K562 (cell line): ENCODE measurements around the gene GALNT17. TPM values are rescaled to one million over a fixed set of nuclear protein-coding genes. Genes with fewer than 3 reads are reported as not detected.

Source experiments
- ATAC-seq: fragments of 200-7000 bp; cut with Tn5 transposase; 3 replicates; pipeline ENCODE4 v1.9.1; 2020; ENCODE audit warnings: moderate library complexity
- BruUV-seq: library from RNA; stranded (reverse); fragments of 400-500 nt; replicated peaks from 2 replicates; lab custom pipeline; 2021; lab: Mats Ljungman, UMichigan
- CTCF ChIA-PET: fragments of 300-600 bp; formaldehyde crosslinking; extraction: SDS; loops from one replicate; lab custom pipeline; 2021; ENCODE audit warnings: low intra/inter-chr PET ratio; lab: Yijun Ruan, JAX
- POLR2A ChIA-PET: fragments of 300-600, 350-650 bp; sonication (Branson Sonifier 250); formaldehyde crosslinking; extraction: SDS; loops from one replicate; lab custom pipeline; 2021; ENCODE audit warnings: antibody characterized with exemption, inconsistent platforms; lab: Yijun Ruan, JAX
- DNase-seq, 4 experiments: peaks; one replicate each; pipeline versions ENCODE4 v3.0.0 to v3.0.0-alpha.2; 2011 to 2018; ENCODE audit warnings: low spot score in 3 of 4, mixed read lengths in 3 of 4; ENCODE audit errors: extremely low read depth in 1 of 4
- FAIRE-seq: peaks from 2 replicates; lab custom pipeline; 2011; peaks lifted over from hg19 to GRCh38; lab: Jason Lieb, UNC
- H2AFZ ChIP-seq: 2 replicates; pipeline ENCODE4 v1.6.0; 2011; ENCODE audit warnings: low read depth, low read length, control low read depth, inconsistent platforms
- H3K27ac ChIP-seq: fragments of 200-600 bp; 3 replicates; pipeline ENCODE4 v1.8.0; 2011; ENCODE audit warnings: low read depth, mild to moderate bottlenecking, control low read depth, inconsistent platforms, low read length, moderate library complexity, mixed read lengths; ENCODE audit errors: extremely low read depth
- H3K27me3 ChIP-seq, 2 experiments: fragments of 300-600 bp in 1 of 2; 2 replicates in 1 of 2; 3 replicates in 1 of 2; pipeline versions ENCODE4 v1.6.0 to v1.8.0; 2011; ENCODE audit warnings: inconsistent platforms in 2 of 2, low read length in 2 of 2, mild to moderate bottlenecking in 1 of 2, mixed read lengths in 1 of 2, moderate library complexity in 1 of 2; ENCODE audit not compliant: control insufficient read depth in 2 of 2, insufficient read depth in 2 of 2
- H3K36me3 ChIP-seq: fragments of 300-600 bp; 3 replicates; pipeline ENCODE4 v1.8.0; 2011; ENCODE audit warnings: mild to moderate bottlenecking, low read length, inconsistent platforms; ENCODE audit not compliant: control insufficient read depth, insufficient read depth
- H3K4me1 ChIP-seq, 2 experiments: fragments of 200-600 bp in 1 of 2; replicated peaks in 1 of 2; 2 replicates in 1 of 2; 3 replicates in 1 of 2; pipeline versions ENCODE4 v1.5.1 to v1.8.0; 2011; ENCODE audit warnings: inconsistent platforms in 2 of 2, low read length in 2 of 2, mild to moderate bottlenecking in 1 of 2, mixed read lengths in 1 of 2, moderate library complexity in 1 of 2; ENCODE audit not compliant: control insufficient read depth in 2 of 2, insufficient read depth in 2 of 2
- H3K4me2 ChIP-seq: 2 replicates; pipeline ENCODE4 v1.6.1; 2011; ENCODE audit warnings: low read length, control low read depth, inconsistent platforms, mixed read lengths; ENCODE audit not compliant: insufficient read depth
- H3K4me3 ChIP-seq: fragments of 200-600 bp; sonication (generic), shearing (Covaris generic); 2 replicates; pipeline ENCODE4 v1.5.1; 2016; ENCODE audit warnings: control low read depth, inconsistent platforms
- H3K79me2 ChIP-seq: fragments of 200-600 bp; 3 replicates; pipeline ENCODE4 v1.8.0; 2011; ENCODE audit warnings: low read length, inconsistent platforms; ENCODE audit not compliant: control insufficient read depth, insufficient read depth
- H3K9ac ChIP-seq, 2 experiments: 2 replicates each; pipeline versions ENCODE4 v1.6.0 to v1.6.1; 2011; ENCODE audit warnings: low read depth in 2 of 2, low read length in 2 of 2, control low read depth in 1 of 2, inconsistent platforms in 1 of 2, mild to moderate bottlenecking in 1 of 2, mixed read lengths in 1 of 2; ENCODE audit not compliant: insufficient read depth in 1 of 2
- H3K9me1 ChIP-seq: one replicate; pipeline ENCODE4 v1.6.0; 2011; ENCODE audit warnings: inconsistent platforms, mild to moderate bottlenecking, low read length, moderate library complexity; ENCODE audit not compliant: control insufficient read depth, insufficient read depth
- H3K9me3 ChIP-seq: replicated peaks from 2 replicates; pipeline ENCODE4 v1.5.1; 2011; ENCODE audit warnings: low read depth, low read length, inconsistent platforms; ENCODE audit not compliant: control insufficient read depth, insufficient read depth
- H4K20me1 ChIP-seq: replicated peaks from 2 replicates; pipeline ENCODE4 v1.6.1; 2011; ENCODE audit warnings: low read length, inconsistent platforms, mixed read lengths; ENCODE audit not compliant: control insufficient read depth, insufficient read depth
- MCM5 ChIP-seq: fragments of 450-650 bp; IDR thresholded peaks from 2 replicates; pipeline ENCODE4 v1.6.1; 2016; ENCODE audit warnings: low read depth
- NBN ChIP-seq: fragments of 450-650 bp; IDR thresholded peaks from 2 replicates; pipeline ENCODE4 v1.6.1; 2016; ENCODE audit warnings: low read depth, mild to moderate bottlenecking
- NCOR1 ChIP-seq: fragments of 450-650 bp; IDR thresholded peaks from 2 replicates; pipeline ENCODE4 v1.6.1; 2016; ENCODE audit warnings: mild to moderate bottlenecking, moderate library complexity
- PCBP1 ChIP-seq: fragments of 200-400 bp; formaldehyde crosslinking; IDR thresholded peaks from 2 replicates; pipeline ENCODE4 v1.6.1; 2018; ENCODE audit warnings: mild to moderate bottlenecking, low read depth, low read length; ENCODE audit not compliant: poor library complexity, severe bottlenecking
- PHF21A ChIP-seq: fragments of 450-650 bp; IDR thresholded peaks from 2 replicates; pipeline ENCODE4 v1.6.1; 2017; ENCODE audit warnings: low read depth, borderline replicate concordance
- WHSC1 ChIP-seq: IDR thresholded peaks from one replicate; pipeline ENCODE4 v1.6.1; 2012; ENCODE audit warnings: low read length, control low read depth, inconsistent platforms
- ZKSCAN3 ChIP-seq: fragments of 250-450 bp; sonication (Bioruptor Pico); IDR thresholded peaks from 2 replicates; pipeline ENCODE4 v1.4.0; 2020
- ZNF766 ChIP-seq: fragments of 200-800 bp; sonication (Bioruptor generic); conservative IDR thresholded peaks from 2 replicates; pipeline ENCODE4 v1.6.1; 2016; ENCODE audit warnings: missing genetic modification characterization, missing compliant biosample characterization
- WGBS: fragments of 100-300 bp; shearing (Covaris generic); methylation state at CpG from one replicate; pipeline ENCODE4 v1.1.6; 2016; ENCODE audit warnings: low coverage, mixed read lengths; ENCODE audit not compliant: insufficient coverage; ENCODE audit errors: missing lambda C conversion rate; 5-methylcytosine and 5-hydroxymethylcytosine counted together
- in situ Hi-C: fragments of 300-500 bp; cut with MboI; formaldehyde crosslinking; loops from 4 replicates; pipeline ENCODE4 v1.15.0; 2018; ENCODE audit warnings: inconsistent platforms, mixed read lengths
- intact Hi-C: fragments of 100-400 bp; cut with micrococcal nuclease; formaldehyde crosslinking; loops from 2 replicates; pipeline ENCODE4 v1.14.2; 2022
- polyA plus RNA-seq, 8 experiments: library from polyadenylated mRNA; depleted of rRNA in 4 of 8; stranded (reverse) in 5 of 8; unstranded in 3 of 8; fragments of >200 nt; fragmentation: Nextera tagmentation in 2 of 8; fragmentation: Illumina TruSeq in 1 of 8; extraction: Ambion mirVana in 2 of 8; extraction: Trizol in 1 of 8; gene quantifications; 2 replicates each; pipeline versions ENCODE4 v1.2.1 to v1.2.3, GENCODE V29; 2011 to 2014; ENCODE audit warnings: inconsistent platforms in 1 of 8, missing spikeins in 1 of 8
- total RNA-seq, 7 experiments: library from RNA; depleted of rRNA in 6 of 7; stranded (reverse); fragments of >200 nt in 6 of 7; fragmentation: Illumina TruSeq in 2 of 7; extraction: Trizol in 2 of 7; gene quantifications; 2 replicates each; pipeline versions ENCODE4 v1.2.1 to v1.2.3, GENCODE V29; 2011 to 2021; ENCODE audit warnings: low replicate concordance in 1 of 7
- TF ChIP-seq, protein P1 (sequence below): fragments of 200-400 bp; formaldehyde crosslinking; IDR thresholded peaks from 2 replicates; pipeline ENCODE4 v1.6.1; 2017; ENCODE audit warnings: mild to moderate bottlenecking, low read depth, low read length, moderate library complexity
- TF ChIP-seq, protein P2 (sequence below): fragments of 250-450 bp; sonication (Bioruptor Pico); IDR thresholded peaks from 2 replicates; pipeline ENCODE4 v1.5.0; 2021

Gene GALNT17
- total and polyA plus RNA-seq, 9 of the 15 experiments (the other 6 are each of a cell fraction or from before 2014, with no cell fraction given), result not detected

DNA sequence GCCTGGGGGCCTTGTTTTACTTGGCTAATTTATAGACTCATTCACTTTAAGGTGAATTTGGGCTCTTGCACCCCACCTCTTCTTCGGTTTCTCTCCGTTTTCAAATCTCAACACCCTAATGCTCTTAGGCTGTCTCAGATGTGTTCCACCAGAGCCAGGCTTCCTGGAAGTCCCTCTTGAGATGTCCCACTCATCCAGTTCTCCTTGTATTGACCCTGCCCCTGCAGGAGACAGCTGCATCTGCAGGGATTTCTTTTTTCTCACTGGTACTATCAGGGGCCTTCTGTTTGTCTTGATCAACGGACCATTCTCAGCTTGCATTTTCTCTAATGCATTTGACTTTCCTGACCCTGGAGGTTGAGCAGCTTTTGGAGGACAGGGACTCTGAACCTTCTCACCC lies 279.5 kb downstream of the GALNT17 start:
- 0% methylated on average over 3 of the region's 3 CpGs for WGBS
- Histone ChIP-seq H3K9me1 (no peaks in the 10 kb centered on the region), H2AFZ (no peak overlapping the region), H3K9ac (no peak overlapping the region), H4K20me1 (no peaks in the 10 kb centered on the region), H3K4me1 (no peaks in the 10 kb centered on the region)
- no peak for FAIRE-seq
- POLR2A ChIA-PET, result no interaction called here
- TF ChIP-seq, protein P1, sequence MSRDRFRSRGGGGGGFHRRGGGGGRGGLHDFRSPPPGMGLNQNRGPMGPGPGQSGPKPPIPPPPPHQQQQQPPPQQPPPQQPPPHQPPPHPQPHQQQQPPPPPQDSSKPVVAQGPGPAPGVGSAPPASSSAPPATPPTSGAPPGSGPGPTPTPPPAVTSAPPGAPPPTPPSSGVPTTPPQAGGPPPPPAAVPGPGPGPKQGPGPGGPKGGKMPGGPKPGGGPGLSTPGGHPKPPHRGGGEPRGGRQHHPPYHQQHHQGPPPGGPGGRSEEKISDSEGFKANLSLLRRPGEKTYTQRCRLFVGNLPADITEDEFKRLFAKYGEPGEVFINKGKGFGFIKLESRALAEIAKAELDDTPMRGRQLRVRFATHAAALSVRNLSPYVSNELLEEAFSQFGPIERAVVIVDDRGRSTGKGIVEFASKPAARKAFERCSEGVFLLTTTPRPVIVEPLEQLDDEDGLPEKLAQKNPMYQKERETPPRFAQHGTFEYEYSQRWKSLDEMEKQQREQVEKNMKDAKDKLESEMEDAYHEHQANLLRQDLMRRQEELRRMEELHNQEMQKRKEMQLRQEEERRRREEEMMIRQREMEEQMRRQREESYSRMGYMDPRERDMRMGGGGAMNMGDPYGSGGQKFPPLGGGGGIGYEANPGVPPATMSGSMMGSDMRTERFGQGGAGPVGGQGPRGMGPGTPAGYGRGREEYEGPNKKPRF, result no peak
- no peak for TF ChIP-seq MCM5
- TF ChIP-seq PCBP1, result no peak
- no peak for TF ChIP-seq WHSC1
- no peak for TF ChIP-seq PHF21A
- no peak for TF ChIP-seq ZKSCAN3 (CRISPR knock-in tag)
- no peak for TF ChIP-seq ZNF766 (CRISPR knock-in tag)
- TF ChIP-seq NCOR1, result no peak
- no peak for TF ChIP-seq NBN
- TF ChIP-seq, protein P2, sequence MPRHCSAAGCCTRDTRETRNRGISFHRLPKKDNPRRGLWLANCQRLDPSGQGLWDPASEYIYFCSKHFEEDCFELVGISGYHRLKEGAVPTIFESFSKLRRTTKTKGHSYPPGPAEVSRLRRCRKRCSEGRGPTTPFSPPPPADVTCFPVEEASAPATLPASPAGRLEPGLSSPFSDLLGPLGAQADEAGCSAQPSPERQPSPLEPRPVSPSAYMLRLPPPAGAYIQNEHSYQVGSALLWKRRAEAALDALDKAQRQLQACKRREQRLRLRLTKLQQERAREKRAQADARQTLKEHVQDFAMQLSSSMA (CRISPR knock-in tag), result no peak
- TF ChIP-seq, all 486 proteins: peak for 0
- intact Hi-C loops, result no loop called here
- Histone ChIP-seq H3K4me2 (no peak overlapping the region), H3K27ac (no peak overlapping the region), H3K79me2 (no peaks in the 10 kb centered on the region), H3K4me3 (no peak overlapping the region), H3K9me3 (no peaks in the 10 kb centered on the region), H3K27me3 (no peaks in the 10 kb centered on the region; a peak in 1 of 5 replicates), H3K36me3 (no peaks in the 10 kb centered on the region)
- BruUV-seq, result no TSS peak
- CTCF ChIA-PET, result no interaction called here
- ATAC-seq (no peak), DNase-seq (no peak)
- in situ Hi-C loops, result no loop called here
